ENCODE data around the gene ERC1.

Gene ERC1

DNA sequence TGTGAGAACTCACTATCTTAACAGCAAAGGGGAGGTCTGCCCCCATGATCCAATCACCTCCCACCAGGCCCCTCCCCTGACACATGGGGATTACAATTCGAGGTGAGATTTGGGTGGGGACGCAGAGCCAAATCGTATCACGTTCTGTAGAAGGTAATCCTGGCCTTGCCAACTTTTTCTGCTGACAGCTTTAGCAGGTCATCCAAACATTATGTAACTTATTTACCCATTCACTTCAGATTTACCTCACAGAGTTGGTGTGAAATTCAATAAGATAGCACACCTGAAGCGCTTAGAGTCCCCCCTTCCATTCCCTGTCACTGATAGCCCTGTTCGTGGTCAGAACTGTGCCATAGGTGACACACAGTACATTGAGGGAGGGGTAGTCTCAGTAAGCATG, 384.3 kb downstream of the ERC1 start:
- TF ChIP-seq, protein P1, sequence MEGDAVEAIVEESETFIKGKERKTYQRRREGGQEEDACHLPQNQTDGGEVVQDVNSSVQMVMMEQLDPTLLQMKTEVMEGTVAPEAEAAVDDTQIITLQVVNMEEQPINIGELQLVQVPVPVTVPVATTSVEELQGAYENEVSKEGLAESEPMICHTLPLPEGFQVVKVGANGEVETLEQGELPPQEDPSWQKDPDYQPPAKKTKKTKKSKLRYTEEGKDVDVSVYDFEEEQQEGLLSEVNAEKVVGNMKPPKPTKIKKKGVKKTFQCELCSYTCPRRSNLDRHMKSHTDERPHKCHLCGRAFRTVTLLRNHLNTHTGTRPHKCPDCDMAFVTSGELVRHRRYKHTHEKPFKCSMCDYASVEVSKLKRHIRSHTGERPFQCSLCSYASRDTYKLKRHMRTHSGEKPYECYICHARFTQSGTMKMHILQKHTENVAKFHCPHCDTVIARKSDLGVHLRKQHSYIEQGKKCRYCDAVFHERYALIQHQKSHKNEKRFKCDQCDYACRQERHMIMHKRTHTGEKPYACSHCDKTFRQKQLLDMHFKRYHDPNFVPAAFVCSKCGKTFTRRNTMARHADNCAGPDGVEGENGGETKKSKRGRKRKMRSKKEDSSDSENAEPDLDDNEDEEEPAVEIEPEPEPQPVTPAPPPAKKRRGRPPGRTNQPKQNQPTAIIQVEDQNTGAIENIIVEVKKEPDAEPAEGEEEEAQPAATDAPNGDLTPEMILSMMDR (IDR thresholded peaks at IDR 0.05), result no peak
- no peaks in the 10 kb centered on the region for H3K27me3 ChIP-seq
- peaks cover 24 to 25% of the 10 kb centered on the region in 2 experiments for H3K4me1 ChIP-seq (ENCODE audit: control insufficient read depth in 1 of 2, insufficient read depth in 1 of 2, low read depth in 1 of 2, low read length in 1 of 2)
- H3K9me3 ChIP-seq, result no peaks in the 10 kb centered on the region
- peak overlapping the region; percentile 82 for H3K27ac ChIP-seq
- no peaks in the 10 kb centered on the region for H3K36me3 ChIP-seq
- H3K4me3 ChIP-seq (ENCODE audit: low read depth in 1 of 2, low read length in 1 of 2), result peak overlapping the region in 1 of 2 experiments; percentile 11

DNA sequence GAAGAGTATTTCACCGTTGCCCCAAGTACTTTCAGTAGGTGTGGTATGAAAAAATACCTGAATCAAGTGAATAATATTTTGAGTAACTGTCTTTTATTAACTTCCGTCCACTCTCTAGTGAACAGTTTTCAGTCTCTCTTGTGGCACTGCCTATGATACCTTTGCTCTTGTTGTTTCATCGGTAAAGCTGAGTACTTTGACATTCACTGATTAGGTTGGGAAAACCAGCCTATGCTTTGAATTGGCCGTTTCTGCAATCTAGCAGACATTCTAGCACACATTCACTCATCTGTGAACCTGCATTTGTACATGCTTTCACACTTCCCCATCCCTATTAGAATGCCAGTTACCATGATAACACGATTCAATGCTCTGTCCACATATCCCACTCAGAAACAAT, 386.1 kb downstream of the ERC1 start:
- no peak overlapping the region for H3K4me3 ChIP-seq (ENCODE audit: low read depth in 1 of 2, low read length in 1 of 2)
- TF ChIP-seq, protein P1 (IDR thresholded peaks at IDR 0.05), result no peak
- H3K9me3 ChIP-seq, result no peaks in the 10 kb centered on the region
- no peaks in the 10 kb centered on the region for H3K36me3 ChIP-seq
- H3K27me3 ChIP-seq, result no peaks in the 10 kb centered on the region
- H3K4me1 ChIP-seq (ENCODE audit: control insufficient read depth in 1 of 2, insufficient read depth in 1 of 2, low read depth in 1 of 2, low read length in 1 of 2), result peaks cover 24 to 25% of the 10 kb centered on the region in 2 experiments
- H3K27ac ChIP-seq, result no peak overlapping the region

DNA sequence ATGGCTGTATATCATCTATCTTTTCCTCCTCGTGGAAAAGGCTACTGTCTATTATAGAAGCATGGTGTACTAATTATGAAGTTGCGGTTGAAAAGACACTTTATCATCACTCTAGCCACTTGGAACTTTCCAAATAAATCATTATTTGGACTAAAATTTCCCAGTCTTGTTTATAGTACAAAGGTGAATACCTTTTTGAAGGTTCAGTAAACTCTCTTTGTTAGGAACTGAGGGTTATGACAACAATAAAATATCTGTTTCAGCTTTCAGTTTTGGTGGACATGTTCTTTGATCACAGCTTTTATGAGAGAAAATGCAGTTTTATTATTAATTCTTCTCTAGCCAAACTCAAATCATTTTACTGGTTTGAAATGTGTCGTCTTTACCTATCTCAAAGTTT, 386.7 kb downstream of the ERC1 start:
- Histone ChIP-seq H3K4me1 (ENCODE audit: control insufficient read depth in 1 of 2, insufficient read depth in 1 of 2, low read depth in 1 of 2, low read length in 1 of 2) (peaks cover 24 to 25% of the 10 kb centered on the region in 2 experiments), H3K36me3 (no peaks in the 10 kb centered on the region), H3K27me3 (no peaks in the 10 kb centered on the region), H3K27ac (no peak overlapping the region), H3K4me3 (ENCODE audit: low read depth in 1 of 2, low read length in 1 of 2) (no peak overlapping the region), H3K9me3 (no peaks in the 10 kb centered on the region)
- TF ChIP-seq, protein P1 (IDR thresholded peaks at IDR 0.05), result no peak

DNA sequence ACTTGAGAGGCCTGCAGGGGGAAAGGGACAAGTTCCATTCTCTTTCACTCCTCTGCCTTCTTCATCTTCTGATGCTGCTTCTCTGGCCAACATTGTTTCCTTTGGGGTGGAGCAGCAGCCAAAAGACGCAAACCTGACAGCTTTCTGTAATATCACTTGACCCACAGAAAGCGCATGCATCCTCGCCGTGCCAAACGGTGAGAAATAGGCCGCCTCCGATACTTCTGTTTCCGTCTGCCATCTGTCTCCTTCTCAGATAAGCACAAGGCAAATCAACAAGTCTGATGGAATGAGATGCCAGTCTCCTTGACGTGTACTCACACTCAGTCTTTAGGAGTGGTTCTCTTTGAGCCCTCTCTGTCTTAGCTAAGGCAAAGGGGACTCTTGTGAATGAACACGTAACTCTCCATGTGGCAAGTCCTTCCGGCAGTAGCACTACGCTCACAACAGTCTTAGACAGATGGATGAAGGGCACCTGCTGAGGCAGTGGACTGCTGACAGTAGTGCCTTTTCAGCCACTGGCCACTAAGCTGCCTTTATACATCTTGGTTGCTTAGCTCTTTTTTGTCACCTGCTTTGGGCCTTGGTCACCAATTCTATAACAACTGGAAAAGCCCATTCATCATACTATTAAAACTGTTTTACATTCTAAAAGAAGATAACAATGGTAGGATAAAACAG, 389.3 kb downstream of the ERC1 start:
- Histone ChIP-seq H3K36me3 (no peaks in the 10 kb centered on the region), H3K9me3 (no peaks in the 10 kb centered on the region), H3K27me3 (no peaks in the 10 kb centered on the region), H3K27ac (no peak overlapping the region), H3K4me3 (ENCODE audit: low read depth in 1 of 2, low read length in 1 of 2) (no peak overlapping the region), H3K4me1 (ENCODE audit: control insufficient read depth in 1 of 2, insufficient read depth in 1 of 2, low read depth in 1 of 2, low read length in 1 of 2) (peaks cover 12 to 13% of the 10 kb centered on the region in 2 experiments)
- TF ChIP-seq, protein P1 (IDR thresholded peaks at IDR 0.05), result no peak

DNA sequence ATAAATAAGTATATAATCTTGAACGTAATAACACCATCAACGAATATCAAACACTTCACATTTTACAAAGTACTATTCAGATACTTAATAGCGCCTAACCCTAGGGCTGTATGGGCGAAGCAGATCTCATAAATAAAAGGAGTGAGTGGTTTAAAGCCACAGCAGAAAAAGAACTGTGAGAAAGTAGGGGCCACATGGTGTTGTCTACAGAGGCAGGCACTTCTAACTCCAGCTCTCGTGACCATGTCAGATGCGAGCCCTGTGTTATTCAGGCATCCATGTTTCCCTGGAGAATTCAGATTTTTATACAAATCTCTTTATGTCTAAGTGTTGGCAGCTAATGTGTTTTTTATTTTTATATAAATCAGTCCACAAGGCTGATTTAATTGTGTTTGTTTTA, 391.1 kb downstream of the ERC1 start:
- Histone ChIP-seq H3K27ac (no peak overlapping the region), H3K4me1 (ENCODE audit: control insufficient read depth in 1 of 2, insufficient read depth in 1 of 2, low read depth in 1 of 2, low read length in 1 of 2) (peaks cover 0 to 3% of the 10 kb centered on the region in 2 experiments), H3K4me3 (ENCODE audit: low read depth in 1 of 2, low read length in 1 of 2) (no peak overlapping the region), H3K27me3 (no peaks in the 10 kb centered on the region), H3K9me3 (no peaks in the 10 kb centered on the region), H3K36me3 (no peaks in the 10 kb centered on the region)
- TF ChIP-seq, protein P1 (IDR thresholded peaks at IDR 0.05), result no peak
